Esophagus squamous epithelium (tissue), 5 donors: Measurements from ENCODE around the gene PTPRD. TPM values are rescaled to one million over a fixed set of nuclear protein-coding genes. Genes with fewer than 3 reads are reported as not detected.

Experiments
- DNase-seq: peaks from one replicate; lab custom pipeline; 2025; lab: John Stamatoyannopoulos, UW
- H3K27ac ChIP-seq, 4 donors: fragments of 200-600 bp; sonication (generic); one replicate each; pipeline ENCODE4 v1.5.1; 2016 to 2019; ENCODE audit warnings: mild to moderate bottlenecking in 1 of 4
- H3K27me3 ChIP-seq, 4 donors: fragments of 200-600 bp; sonication (generic); 1 replicate in 3 of 4; 2 replicates in 1 of 4; pipeline versions ENCODE4 v1.5.1 to v1.6.0; 2017 to 2021; ENCODE audit warnings: antibody characterized with exemption in 1 of 4
- H3K36me3 ChIP-seq, 3 donors: fragments of 200-600 bp; sonication (generic); one replicate each; pipeline ENCODE4 v1.5.1; 2016 to 2019
- H3K4me1 ChIP-seq, 3 donors: fragments of 200-600 bp; sonication (generic); one replicate each; pipeline ENCODE4 v1.5.1; 2017 to 2019
- H3K4me3 ChIP-seq, 4 donors: fragments of 200-600 bp; sonication (generic); 1 replicate in 3 of 4; 2 replicates in 1 of 4; pipeline ENCODE4 v1.5.1; 2016 to 2019; ENCODE audit warnings: mild to moderate bottlenecking in 2 of 4, moderate library complexity in 1 of 4
- H3K9me3 ChIP-seq, 3 donors: fragments of 200-600 bp; sonication (generic); one replicate each; pipeline ENCODE4 v1.5.1; 2016 to 2019
- POLR2A ChIP-seq, 4 donors: fragments of 450-650 bp; IDR thresholded peaks; one replicate each; pipeline ENCODE4 v1.6.1; 2017; ENCODE audit warnings: antibody characterized with exemption in 4 of 4, mild to moderate bottlenecking in 4 of 4, moderate library complexity in 3 of 4
- WGBS, 2 donors: methylation state at CpG; one replicate each; pipeline ENCODE4 v1.1.5; 2018; 5-methylcytosine and 5-hydroxymethylcytosine counted together
- intact Hi-C: fragments of 100-400 bp; cut with DNase I; formaldehyde crosslinking; loops from one replicate; pipeline ENCODE4 v1.15.0; 2022
- total RNA-seq, 4 donors: library from RNA; depleted of rRNA; stranded (reverse); fragments of >200 nt; gene quantifications; one replicate each; pipeline ENCODE4 v1.1.0, GENCODE V29; 2016
- TF ChIP-seq, protein P1 (sequence below), 6 experiments: fragments of 450-650 bp in 4 of 6; fragments of 200-600 bp in 2 of 6; sonication (generic) in 2 of 6; IDR thresholded peaks; one replicate each; pipeline ENCODE4 v1.5.1; 2016 to 2019; ENCODE audit warnings: antibody characterized with exemption in 6 of 6, mild to moderate bottlenecking in 4 of 6, moderate library complexity in 4 of 6
- donor health status: DM: yes; HTN: yes; CAD: no.

The PTPRD gene
- total RNA-seq, 4 donors from 2014 or later, result 0.23 to 16.3 (median 6.6) TPM

DNA sequence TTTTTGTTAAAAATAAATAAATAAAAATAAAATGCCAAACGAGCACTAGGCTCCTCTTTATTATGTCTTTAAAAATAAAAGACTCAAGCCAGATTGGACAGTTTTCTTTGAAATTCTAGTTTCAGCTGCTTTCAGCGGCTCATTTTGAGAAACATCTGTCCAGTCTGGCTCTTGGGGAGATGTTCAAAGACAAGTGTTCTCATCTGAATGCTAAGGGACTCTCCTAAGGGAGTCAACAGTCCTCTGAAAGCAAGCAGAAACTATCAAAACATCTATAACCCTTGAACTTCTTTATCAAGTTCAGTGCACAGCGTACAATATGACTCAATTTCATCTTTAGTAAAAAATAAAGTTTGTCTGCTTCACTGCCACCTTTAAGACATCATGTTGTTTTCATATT lies 1927.0 kb downstream of the PTPRD start:
- WGBS, 2 donors, result 73 to 84% methylated on average over 3 of the region's 3 CpGs
- TF ChIP-seq POLR2A (IDR thresholded peaks at IDR 0.05), result no peak
- TF ChIP-seq, protein P1, sequence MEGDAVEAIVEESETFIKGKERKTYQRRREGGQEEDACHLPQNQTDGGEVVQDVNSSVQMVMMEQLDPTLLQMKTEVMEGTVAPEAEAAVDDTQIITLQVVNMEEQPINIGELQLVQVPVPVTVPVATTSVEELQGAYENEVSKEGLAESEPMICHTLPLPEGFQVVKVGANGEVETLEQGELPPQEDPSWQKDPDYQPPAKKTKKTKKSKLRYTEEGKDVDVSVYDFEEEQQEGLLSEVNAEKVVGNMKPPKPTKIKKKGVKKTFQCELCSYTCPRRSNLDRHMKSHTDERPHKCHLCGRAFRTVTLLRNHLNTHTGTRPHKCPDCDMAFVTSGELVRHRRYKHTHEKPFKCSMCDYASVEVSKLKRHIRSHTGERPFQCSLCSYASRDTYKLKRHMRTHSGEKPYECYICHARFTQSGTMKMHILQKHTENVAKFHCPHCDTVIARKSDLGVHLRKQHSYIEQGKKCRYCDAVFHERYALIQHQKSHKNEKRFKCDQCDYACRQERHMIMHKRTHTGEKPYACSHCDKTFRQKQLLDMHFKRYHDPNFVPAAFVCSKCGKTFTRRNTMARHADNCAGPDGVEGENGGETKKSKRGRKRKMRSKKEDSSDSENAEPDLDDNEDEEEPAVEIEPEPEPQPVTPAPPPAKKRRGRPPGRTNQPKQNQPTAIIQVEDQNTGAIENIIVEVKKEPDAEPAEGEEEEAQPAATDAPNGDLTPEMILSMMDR (IDR thresholded peaks at IDR 0.05), result no peak
- H3K27ac ChIP-seq, result no peak overlapping the region
- H3K4me1 ChIP-seq, result no peaks in the 10 kb centered on the region
- H3K27me3 ChIP-seq, result no peaks in the 10 kb centered on the region
- intact Hi-C loops, result no loop called here
- H3K4me3 ChIP-seq, result no peak overlapping the region
- no peak for DNase-seq
- no peaks in the 10 kb centered on the region for H3K36me3 ChIP-seq
- H3K9me3 ChIP-seq, result no peaks in the 10 kb centered on the region

DNA sequence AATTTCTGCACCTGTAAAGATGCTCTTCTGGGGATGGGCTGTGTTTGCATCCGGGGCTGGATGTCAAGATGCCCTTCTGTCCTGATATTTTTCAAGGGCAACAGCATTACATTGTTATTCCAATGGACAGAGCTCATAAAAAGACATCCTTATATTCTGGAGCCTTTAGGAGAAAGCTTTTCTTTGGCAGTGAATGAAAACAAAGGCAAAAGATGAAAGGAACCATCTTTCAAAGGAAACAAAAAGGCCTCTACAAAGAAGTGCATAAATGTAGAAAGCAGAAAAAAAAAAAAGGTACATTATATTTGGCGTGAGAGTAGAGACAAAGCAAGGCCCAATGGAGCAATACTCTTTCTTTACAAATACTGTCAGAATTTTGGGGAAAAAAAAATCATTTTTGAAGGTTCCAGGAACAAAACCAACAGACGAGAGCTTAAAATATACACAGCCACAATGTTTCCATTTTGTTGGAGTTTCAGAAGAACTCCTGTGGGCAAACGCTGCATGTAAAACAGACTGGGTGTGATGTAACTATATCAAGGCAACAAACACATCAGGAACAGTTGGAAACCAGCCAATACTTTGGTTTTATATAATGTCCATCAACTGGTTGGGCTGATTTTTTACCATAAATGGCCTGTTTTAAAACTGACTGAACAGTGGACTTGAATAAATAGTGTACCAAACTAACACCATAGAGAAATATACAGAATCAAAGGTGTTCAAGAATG lies 1927.7 kb downstream of the PTPRD start:
- Histone ChIP-seq H3K36me3 (no peaks in the 10 kb centered on the region), H3K9me3 (no peaks in the 10 kb centered on the region), H3K27ac (no peak overlapping the region), H3K4me1 (no peaks in the 10 kb centered on the region), H3K27me3 (no peaks in the 10 kb centered on the region), H3K4me3 (no peak overlapping the region)
- 68 to 88% methylated on average over 4 of the region's 4 CpGs for WGBS, 2 donors
- no peak for TF ChIP-seq POLR2A (IDR thresholded peaks at IDR 0.05)
- intact Hi-C loops, result no loop called here
- no peak for DNase-seq

DNA sequence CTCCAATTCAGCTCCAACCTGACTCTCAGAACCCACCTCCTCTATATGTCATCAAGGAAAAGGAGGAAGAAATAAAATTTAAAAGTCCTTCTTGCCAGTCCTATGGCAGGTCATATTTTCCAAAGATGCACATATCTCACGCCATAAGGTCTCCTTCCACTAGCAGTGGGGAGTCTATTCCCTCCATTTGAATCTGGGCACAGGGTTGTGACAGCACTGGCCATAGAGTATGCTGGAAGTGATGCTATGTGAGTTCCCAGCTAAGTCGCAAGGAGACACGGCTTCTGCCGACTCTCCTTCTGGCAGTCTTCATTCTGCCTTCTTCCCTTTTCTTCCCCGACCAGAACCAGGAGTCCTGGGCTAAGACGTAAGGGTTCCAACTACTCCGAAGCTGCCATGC lies 1929.3 kb downstream of the PTPRD start:
- Histone ChIP-seq H3K27me3 (no peaks in the 10 kb centered on the region), H3K4me1 (no peaks in the 10 kb centered on the region), H3K27ac (no peak overlapping the region), H3K4me3 (no peak overlapping the region), H3K36me3 (no peaks in the 10 kb centered on the region), H3K9me3 (no peaks in the 10 kb centered on the region)
- 87 to 94% methylated on average over 6 to 7 of the region's 7 CpGs for WGBS, 2 donors
- no peak for DNase-seq
- intact Hi-C loops, result no loop called here
- TF ChIP-seq, protein P1 (IDR thresholded peaks at IDR 0.05), result no peak
- no peak for TF ChIP-seq POLR2A (IDR thresholded peaks at IDR 0.05)

DNA sequence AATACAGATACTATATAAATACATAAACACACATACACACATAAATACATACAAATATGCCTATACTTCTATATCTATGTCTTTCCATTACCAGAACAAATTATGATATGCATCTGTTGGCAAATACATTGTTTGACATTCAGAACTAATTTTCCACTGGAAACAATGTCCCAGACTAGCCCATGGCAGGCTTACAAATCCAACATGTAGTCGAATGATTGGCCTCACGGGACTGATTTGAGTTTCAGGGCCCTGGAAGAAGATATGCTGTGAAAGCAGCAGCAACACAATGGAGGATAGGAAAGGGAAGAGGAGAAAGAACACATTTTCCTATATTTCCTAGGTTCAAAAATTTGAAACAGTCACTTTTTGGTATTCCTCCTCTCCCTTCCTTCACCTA lies 1932.1 kb downstream of the PTPRD start:
- no peak overlapping the region for H3K27ac ChIP-seq
- H3K36me3 ChIP-seq, result no peaks in the 10 kb centered on the region
- 75 to 80% methylated on average over 2 of the region's 2 CpGs for WGBS, 2 donors

DNA sequence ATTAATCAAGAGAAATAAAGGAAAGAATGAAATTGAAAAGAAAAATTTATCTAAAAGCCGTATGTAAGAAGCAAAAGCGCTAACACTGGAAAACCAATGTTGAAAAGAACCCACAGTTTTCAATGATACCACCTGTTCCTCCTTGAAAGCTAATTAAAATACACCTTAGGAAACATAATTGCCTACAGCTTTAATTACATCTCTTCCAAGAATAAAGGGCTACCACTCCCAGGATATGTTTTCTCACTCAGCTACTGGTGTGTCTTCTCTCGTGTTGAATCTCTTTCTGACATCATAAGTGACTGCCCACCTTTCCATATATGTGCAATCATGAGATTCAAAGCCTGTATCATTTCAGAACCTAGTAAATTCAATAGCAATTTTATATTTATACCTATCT lies 1932.6 kb downstream of the PTPRD start:
- Histone ChIP-seq H3K9me3 (no peaks in the 10 kb centered on the region), H3K27ac (no peak overlapping the region), H3K27me3 (no peaks in the 10 kb centered on the region), H3K4me3 (no peak overlapping the region), H3K36me3 (no peaks in the 10 kb centered on the region), H3K4me1 (no peaks in the 10 kb centered on the region)
- intact Hi-C loops, result no loop called here
- DNase-seq, result no peak
- TF ChIP-seq, protein P1 (IDR thresholded peaks at IDR 0.05), result no peak
- no peak for TF ChIP-seq POLR2A (IDR thresholded peaks at IDR 0.05)
- 87% methylated on average over 3 of the region's 3 CpGs for WGBS, 2 donors

More for the DNA sequence above, 1932.1 kb downstream of the PTPRD start:
- H3K9me3 ChIP-seq, result no peaks in the 10 kb centered on the region
- TF ChIP-seq, protein P1 (IDR thresholded peaks at IDR 0.05), result no peak
- TF ChIP-seq POLR2A (IDR thresholded peaks at IDR 0.05), result no peak
- intact Hi-C loops, result no loop called here
- H3K4me1 ChIP-seq, result no peaks in the 10 kb centered on the region
- no peaks in the 10 kb centered on the region for H3K27me3 ChIP-seq
- no peak overlapping the region for H3K4me3 ChIP-seq
- DNase-seq, result no peak
